WI38 (cell line): Measurements from ENCODE around the gene SF3B2.
"Not testable (repeated sequence)": the region's sequence is repeated elsewhere in the genome, so short reads cannot be mapped to it uniquely, and the experiment has no call there.

Experiments
- H3K4me3 ChIP-seq: 2 replicates; pipeline ENCODE4 v1.5.1; 2011; ENCODE audit warnings: low read depth, mild to moderate bottlenecking, control low read depth, low read length
- CTCF ChIP-seq: IDR thresholded peaks from 2 replicates; pipeline ENCODE4 v1.5.1; 2012; ENCODE audit warnings: low read depth, mild to moderate bottlenecking, control low read depth, low read length

Gene SF3B2

GRCh38 chr11:66007201-66007634 lies 44.9 kb upstream of the SF3B2 start:
- H3K4me3 ChIP-seq, result no peak overlapping the region
- TF ChIP-seq CTCF, result no peak

DNA sequence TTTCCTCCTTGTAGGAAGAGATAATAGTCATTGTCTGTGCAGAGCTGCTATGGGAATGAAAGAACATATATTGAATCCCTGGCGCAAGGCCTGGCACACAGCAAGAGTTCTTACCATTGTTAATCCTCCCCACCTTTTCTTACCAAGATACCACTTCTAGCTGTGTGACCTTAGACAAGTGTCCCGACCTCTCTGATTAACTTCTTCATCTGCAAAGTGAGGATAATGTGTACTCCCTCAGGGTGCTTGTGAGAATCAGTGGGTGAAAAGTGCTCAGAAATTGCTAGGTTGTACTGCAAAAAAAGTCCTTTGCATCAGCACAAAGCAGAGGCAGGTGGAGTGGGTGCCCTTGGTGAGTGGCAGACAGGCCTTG lies 44.1 kb upstream of the SF3B2 start:
- TF ChIP-seq CTCF, result no peak
- H3K4me3 ChIP-seq, result no peak overlapping the region

GRCh38 chr11:66008468-66009101 lies 43.6 kb upstream of the SF3B2 start:
- no peak overlapping the region for H3K4me3 ChIP-seq

DNA sequence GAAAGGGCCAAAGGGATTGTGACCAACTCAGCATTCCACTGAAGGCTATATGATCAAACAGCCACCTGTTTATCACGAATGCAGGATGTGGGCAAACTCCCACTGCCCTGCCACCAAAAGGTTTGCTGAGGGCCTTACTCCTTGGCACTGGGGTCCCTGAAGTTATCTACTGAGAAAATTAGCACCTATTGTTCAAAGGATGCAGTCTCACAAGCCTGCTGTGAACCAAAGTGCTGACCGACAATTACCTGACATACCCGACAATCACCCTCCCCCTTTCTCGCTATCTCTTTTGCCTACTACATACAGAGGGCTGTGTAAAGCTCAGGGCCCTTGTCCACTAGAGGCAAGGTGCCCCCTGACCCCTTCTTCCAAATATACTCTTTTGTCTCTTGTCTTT lies 42.1 kb upstream of the SF3B2 start:
- H3K4me3 ChIP-seq, result not testable (repeated sequence)

More at GRCh38 chr11:66008468-66009101, 43.6 kb upstream of the SF3B2 start:
- TF ChIP-seq CTCF, result no peak

GRCh38 chr11:66011239-66011784 lies 40.9 kb upstream of the SF3B2 start:
- no peak overlapping the region for H3K4me3 ChIP-seq
- TF ChIP-seq CTCF, result no peak

DNA sequence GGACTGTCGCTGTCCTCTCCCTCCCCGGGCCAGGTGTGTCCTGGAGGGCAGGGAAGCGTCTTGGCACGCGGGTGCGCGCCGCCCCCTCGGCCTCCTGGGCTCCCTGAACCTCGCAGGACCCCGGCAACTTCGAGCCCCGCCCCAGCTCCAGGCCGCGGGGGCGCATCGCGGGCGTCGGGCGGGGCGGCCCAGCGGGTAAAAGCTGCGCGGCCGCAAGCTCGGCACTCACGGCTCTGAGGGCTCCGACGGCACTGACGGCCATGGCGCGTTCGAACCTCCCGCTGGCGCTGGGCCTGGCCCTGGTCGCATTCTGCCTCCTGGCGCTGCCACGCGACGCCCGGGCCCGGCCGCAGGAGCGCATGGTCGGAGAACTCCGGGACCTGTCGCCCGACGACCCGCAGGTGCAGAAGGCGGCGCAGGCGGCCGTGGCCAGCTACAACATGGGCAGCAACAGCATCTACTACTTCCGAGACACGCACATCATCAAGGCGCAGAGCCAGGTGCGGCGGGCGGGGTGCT lies 40.3 kb upstream of the SF3B2 start, which contains the start of gene CST6:
Gene CST6, plus strand, starts transcription at position 224 of the 519 bp plus-strand sequence. Its CDS starts 37 bp downstream, at position 261.
- no peak within 1 kb of the TSS for H3K4me3 ChIP-seq
- no peak for TF ChIP-seq CTCF

DNA sequence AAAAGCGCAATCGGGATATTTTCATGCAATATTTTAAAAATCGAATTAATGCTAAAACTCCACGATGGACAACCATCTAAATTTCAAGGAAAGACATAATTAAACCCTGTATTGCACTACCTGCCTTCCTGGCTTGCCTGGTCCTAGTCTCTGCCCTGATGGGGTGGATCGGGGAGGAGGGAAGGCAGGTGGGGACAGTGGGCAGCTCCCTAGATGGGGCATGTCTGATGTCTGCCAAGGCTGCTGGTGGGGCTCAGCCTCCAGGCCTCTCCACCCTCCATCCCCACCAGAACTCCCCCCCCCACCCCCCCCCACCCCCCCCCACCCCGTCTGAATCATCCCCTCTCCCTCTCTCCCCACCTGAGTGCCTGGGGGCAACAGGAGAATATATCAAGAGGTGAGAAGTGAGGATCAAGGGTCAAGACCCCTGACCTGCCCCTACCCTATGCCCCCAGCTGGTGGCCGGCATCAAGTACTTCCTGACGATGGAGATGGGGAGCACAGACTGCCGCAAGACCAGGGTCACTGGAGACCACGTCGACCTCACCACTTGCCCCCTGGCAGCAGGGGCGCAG lies 39.7 kb upstream of the SF3B2 start:
- H3K4me3 ChIP-seq, result no peak overlapping the region
- no peak for TF ChIP-seq CTCF
